ENCODE data around the gene CACNA1E.

CACNA1E gene

GRCh38 chr1:181485287-181486097 lies 2.2 kb downstream of the CACNA1E start:
- DNase-seq = no peak

GRCh38 chr1:181486098-181486420 lies 2.7 kb downstream of the CACNA1E start:
- no peak for DNase-seq

GRCh38 chr1:181488866-181489265 lies 5.5 kb downstream of the CACNA1E start:
- no peak for DNase-seq

- DNase-seq = no peak
Observed at GRCh38 chr1:181490276-181490675, 7.0 kb downstream of the CACNA1E start.

DNA sequence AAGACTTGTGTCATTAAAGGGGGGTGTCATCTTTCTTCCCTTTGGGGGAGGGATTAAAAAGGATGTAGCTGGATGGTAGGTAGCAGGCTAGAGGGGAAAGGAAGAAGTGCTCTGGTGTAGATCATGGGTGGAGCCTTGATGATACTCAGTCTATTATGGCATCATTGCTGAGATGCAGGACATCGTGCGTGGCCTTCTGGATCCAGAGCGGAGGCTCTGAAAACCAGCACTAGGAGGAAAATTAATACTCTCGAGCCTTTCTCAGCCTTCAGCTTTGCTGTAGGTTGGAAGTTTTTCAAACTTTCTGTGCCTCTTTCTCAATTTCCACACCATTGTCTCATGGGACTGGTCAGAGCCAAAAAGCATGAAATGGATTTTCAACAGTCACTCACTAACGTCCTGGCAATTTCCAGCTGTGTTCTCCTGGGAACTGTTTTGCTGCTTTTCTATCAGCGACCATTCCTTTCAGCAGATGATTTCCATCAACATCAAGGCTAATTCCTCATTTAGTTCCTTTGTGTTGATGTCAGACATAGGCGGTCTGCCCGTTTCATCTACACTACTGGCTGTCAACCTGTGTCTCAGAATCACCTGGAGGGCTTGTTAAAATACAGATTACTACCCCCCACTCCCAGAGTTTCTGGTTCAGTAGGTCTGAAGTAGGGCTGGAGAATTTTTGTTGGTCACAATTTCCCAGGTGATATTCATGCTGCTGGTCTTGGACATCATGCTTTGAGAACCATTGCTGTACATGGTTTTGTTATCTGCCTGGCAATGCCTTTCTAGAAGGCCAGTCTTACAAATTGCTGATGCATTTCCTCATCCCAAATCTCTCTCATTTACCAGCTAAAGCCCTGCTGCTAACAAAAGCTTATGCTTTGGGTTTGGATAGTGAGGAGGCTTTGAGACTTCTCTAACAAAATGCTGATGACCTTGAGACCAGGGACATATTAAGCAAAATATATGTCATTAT lies 7.7 kb downstream of the CACNA1E start:
- no peak for DNase-seq

DNA sequence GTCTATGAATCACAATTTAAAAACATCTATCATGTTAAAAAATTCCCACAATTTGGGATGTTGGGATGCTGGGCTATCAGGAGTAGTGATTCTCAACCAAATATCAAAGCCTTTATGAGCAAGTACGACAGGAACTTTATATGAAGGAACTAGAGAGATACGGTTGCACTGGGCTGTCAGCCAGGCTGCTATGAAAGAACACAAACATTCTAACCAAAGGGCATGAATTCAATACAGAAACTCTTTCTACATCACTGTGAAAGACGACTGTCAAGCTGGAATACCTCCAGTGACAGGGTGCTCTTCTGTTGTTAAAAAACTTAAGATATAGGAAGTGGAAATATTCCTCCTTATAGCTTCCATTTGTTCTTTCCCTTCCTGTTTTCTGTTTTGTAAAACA lies 9.8 kb downstream of the CACNA1E start:
- DNase-seq = no peak

DNA sequence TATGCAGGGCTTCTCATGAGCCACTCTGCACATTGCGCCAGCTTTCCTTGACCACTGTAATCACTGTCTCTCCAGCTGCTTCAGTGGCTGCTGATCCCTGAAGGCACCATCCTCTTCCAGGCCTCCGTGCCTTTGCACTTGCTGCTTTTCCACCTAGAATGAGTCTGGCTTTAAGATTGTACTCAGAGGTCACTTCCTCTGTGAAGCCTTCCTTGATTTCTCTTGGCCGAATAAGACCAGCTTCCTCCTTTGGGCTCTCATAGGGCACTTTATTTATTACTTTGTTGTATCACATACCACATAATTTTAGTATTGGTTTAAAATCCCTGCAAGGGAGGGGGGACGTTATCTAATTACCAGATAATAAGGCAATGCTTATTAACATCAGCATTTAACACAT lies 10.6 kb downstream of the CACNA1E start:
- no peak for DNase-seq

- no peak for DNase-seq
Observed at GRCh38 chr1:181496759-181497158, 13.4 kb downstream of the CACNA1E start.

DNA sequence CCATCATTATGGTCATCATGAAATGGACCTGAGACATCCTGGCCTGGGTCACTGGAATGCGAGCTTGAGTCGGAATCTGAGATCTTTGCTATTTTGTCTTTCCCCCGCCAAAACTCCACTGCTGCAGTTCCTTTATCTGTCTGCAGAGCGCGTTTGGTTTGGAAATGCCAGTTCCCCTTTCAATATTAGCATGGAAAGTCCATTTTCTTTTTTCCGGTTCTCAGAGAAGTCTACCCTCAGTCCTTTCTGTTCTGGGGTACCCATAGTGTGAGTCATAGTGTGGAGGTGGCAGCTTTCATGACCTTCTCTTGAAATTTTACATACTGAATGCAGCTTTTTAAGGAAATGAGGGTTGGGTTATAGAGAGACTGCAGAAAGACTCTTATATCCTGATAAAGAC lies 14.6 kb downstream of the CACNA1E start:
- DNase-seq = no peak

- no peak for DNase-seq
Observed at GRCh38 chr1:181499825-181500224, 16.5 kb downstream of the CACNA1E start.

DNA sequence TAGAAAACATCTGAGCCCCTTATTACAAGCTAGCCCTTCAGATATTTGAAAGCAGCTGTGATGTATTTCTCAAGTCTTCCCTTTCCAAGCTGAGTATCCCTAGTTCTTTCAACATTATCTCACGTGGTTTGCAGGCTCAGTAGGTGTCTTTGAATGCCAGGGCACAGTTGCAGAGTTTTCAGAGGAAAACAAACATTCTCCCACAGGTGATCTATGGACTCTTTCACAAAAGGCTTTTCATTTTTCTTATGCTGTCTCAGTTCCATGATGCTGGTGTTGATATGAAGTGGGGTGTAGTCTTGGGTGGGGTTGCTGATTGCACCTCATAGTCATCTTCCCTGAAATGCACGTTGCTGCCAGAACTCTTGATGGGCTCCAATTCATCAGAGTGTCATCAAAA lies 17.3 kb downstream of the CACNA1E start:
- no peak for DNase-seq

DNA sequence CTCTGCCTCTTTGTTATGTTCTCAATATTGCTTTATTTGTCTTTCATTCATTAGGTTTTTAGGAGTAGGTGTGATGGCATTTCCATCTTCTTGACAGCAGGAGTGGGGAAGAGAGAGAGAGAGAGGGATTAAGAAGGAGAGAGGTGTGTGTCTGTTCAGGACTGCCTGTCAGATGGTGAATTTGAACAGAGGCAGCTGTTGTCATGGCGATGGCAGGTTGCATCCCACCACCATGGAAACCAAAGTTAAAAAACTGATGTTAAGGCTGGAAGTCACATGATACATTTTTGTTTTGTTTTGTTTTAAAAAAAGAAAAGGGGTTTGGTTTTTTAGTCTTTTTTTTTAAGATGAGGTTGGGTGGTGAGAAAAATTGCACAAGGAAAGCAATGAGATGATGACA lies 18.3 kb downstream of the CACNA1E start:
- no peak for DNase-seq

DNA sequence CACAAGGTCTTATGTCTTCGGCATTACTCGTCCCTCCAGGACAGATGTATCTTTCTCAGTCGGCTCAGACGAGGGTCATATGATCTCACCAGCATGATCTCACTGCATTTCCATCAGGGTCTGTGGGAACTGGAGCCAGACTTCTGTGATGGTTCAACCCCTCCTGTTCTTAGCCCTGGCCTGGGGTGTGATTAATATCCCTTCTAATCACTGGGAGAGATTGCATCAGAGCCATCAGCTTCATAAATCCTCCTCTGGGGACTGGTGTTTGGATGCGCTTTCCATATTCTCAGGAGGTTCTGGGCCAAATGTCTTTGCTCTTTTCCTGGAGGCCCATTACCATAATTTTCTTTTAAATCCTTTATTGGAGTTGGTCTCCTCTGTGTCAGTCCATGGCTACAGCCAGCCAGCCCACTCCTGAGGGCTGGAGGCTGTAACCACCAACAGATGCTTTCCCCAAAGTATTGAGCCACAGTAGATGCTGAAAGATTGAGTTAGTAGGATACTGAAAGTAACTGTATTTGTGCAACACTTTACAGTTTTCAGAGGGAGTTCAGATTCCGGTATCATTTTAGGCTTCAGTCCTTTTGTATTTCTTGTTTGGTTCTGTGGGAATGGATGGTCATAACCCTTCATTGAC lies 20.0 kb downstream of the CACNA1E start:
- no peak for DNase-seq

GRCh38 chr1:181504399-181504842 lies 21.1 kb downstream of the CACNA1E start:
- no peak for DNase-seq

DNA sequence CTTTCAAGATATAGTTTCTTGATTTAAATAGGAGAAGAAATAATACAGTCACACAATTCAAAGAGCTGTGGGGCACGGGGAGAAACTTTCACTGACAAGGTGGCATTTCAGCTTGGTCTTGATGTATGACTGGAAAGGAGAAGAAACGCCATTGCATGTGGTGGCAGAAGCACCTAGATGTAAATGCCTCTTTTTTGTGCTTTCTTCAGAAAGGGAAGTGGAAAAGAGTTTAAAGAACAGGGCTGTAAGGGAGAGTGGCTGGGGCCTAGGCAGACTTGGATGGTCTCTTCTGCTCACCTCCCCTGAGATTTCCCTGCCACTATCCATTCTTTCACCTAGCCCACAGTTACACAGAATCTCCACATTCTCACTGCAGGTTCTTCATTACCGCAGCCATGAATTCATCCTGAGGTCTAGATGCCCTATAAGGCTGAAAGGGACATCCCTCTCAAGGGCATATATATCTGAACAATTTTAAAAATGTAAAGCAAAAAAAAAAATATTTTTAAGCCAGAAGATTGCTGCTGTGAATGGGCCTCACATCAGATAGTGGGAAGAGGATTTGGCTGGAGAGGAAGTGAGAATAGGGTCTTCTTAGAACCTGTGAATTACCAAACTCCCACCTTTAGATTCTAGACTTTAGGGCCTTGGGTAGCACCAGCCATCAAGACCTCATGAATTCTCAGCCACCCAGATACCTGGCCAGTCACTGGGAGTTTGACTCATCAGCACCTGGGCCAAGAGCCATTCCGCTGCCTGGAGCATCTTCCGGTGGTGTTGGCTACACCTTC lies 23.4 kb downstream of the CACNA1E start:
- DNase-seq = no peak

DNA sequence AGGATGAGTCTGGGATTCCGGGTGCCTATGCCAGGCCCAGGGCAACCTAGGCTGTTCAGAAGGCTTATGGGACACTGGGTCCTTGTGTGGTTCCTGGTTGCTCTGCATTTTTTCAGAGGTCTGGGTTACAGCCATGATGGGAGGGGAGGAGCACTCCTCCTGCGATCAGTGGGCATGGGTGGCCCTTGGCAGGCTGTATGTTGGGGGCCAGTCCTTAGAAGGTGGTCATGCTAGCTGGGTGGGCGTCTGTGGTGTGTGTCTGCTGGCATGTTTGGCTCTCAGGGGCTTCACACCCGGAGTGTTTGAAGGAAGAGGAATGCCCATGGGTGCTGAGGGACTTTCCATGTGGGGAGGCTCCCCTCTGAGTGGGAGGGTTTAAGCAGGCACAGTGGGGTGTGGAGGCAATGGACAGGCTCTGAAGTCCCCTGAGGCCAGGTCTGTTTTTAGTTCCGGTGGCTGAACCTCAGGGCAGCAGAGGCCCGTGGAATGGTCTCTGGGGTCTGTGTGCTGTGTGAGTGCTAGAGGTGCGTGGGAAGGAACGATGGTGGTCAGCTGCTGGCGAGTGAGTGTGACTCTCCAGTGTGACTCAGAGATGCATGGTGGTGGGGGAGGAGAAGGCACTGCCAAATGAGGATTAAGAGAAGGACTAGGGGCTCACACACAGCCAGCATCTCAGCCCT lies 25.3 kb downstream of the CACNA1E start:
- DNase-seq = no peak

- no peak for DNase-seq
Observed at GRCh38 chr1:181513786-181514297, 30.5 kb downstream of the CACNA1E start.

GRCh38 chr1:181514298-181515290 lies 31.3 kb downstream of the CACNA1E start:
- no peak for DNase-seq

- no peak for DNase-seq
Observed at GRCh38 chr1:181516706-181517105, 33.4 kb downstream of the CACNA1E start.

- no peak for DNase-seq
Observed at GRCh38 chr1:181517181-181517875, 34.0 kb downstream of the CACNA1E start.
